PC-9 (cell line): ENCODE results near the gene PRM2. TPM values are rescaled to one million over a fixed set of nuclear protein-coding genes. Genes with fewer than 3 reads are reported as not detected.
"Not testable (repeated sequence)": the region's sequence is repeated elsewhere in the genome, so short reads cannot be mapped to it uniquely, and the experiment has no call there.

Experiments
- BruUV-seq: library from RNA; stranded (reverse); fragments of 400-500 nt; replicated peaks from 2 replicates; lab custom pipeline; 2021; lab: Mats Ljungman, UMichigan
- CTCF ChIA-PET: fragments of 300-600 bp; sonication (Branson Sonifier 250); formaldehyde crosslinking; loops from one replicate; lab custom pipeline; 2022; ENCODE audit warnings: antibody characterized with exemption; lab: Charles Lee
- POLR2A ChIA-PET: fragments of 300-600 bp; sonication (Branson Sonifier 250); formaldehyde crosslinking; loops from one replicate; lab custom pipeline; 2022; ENCODE audit warnings: antibody characterized with exemption; ENCODE audit not compliant: unreplicated experiment; lab: Charles Lee
- DNase-seq, 2 experiments: peaks; one replicate each; pipeline versions ENCODE4 v3.0.0 to v3.0.0-alpha.2; 2015 to 2022; ENCODE audit warnings: mixed read lengths in 1 of 2
- H2AFZ ChIP-seq: fragments of 200-600 bp; sonication (generic); 2 replicates; pipeline ENCODE4 v1.8.1; 2017; ENCODE audit warnings: antibody characterized with exemption
- H3F3A ChIP-seq: fragments of 200-600 bp; sonication (generic); 2 replicates; pipeline ENCODE4 v1.8.1; 2017; ENCODE audit warnings: antibody characterized with exemption, mild to moderate bottlenecking, low read depth; ENCODE audit not compliant: insufficient read depth
- H3K27ac ChIP-seq: fragments of 200-600 bp; sonication (generic); 2 replicates; pipeline ENCODE4 v1.6.1; 2016; ENCODE audit warnings: mixed run types
- H3K27me3 ChIP-seq: fragments of 200-600 bp; sonication (generic); 2 replicates; pipeline ENCODE4 v1.6.1; 2016; ENCODE audit warnings: low read depth, mixed run types; ENCODE audit not compliant: insufficient read depth
- H3K36me3 ChIP-seq: fragments of 200-600 bp; sonication (generic); 2 replicates; pipeline ENCODE4 v1.6.1; 2016; ENCODE audit warnings: low read depth, mixed run types
- H3K4me1 ChIP-seq: fragments of 200-600 bp; sonication (generic); replicated peaks from 2 replicates; pipeline ENCODE4 v1.6.1; 2016; ENCODE audit warnings: mixed run types; ENCODE audit not compliant: insufficient read depth
- H3K4me2 ChIP-seq: fragments of 200-600 bp; sonication (generic); 2 replicates; pipeline ENCODE4 v1.6.1; 2017; ENCODE audit warnings: mixed run types
- H3K4me3 ChIP-seq: fragments of 200-600 bp; sonication (generic); 2 replicates; pipeline ENCODE4 v1.6.1; 2016; ENCODE audit warnings: mixed run types
- H3K79me2 ChIP-seq: fragments of 200-600 bp; sonication (generic); 2 replicates; pipeline ENCODE4 v1.6.1; 2017; ENCODE audit warnings: low read depth, mixed run types
- H3K9me2 ChIP-seq: fragments of 200-600 bp; sonication (generic); 2 replicates; pipeline ENCODE4 v1.8.1; 2017; ENCODE audit warnings: mild to moderate bottlenecking; ENCODE audit not compliant: insufficient read depth
- H3K9me3 ChIP-seq: fragments of 200-600 bp; sonication (generic); 2 replicates; pipeline ENCODE4 v1.8.1; 2016; ENCODE audit warnings: low read depth; ENCODE audit not compliant: insufficient read depth
- H4K20me1 ChIP-seq: fragments of 200-600 bp; sonication (generic); 2 replicates; pipeline ENCODE4 v1.8.1; 2017; ENCODE audit not compliant: insufficient read depth
- EZH2 ChIP-seq: fragments of 200-600 bp; sonication (generic); IDR thresholded peaks from 2 replicates; pipeline ENCODE4 v1.8.0; 2017; ENCODE audit warnings: antibody characterized with exemption, low read depth
- intact Hi-C: fragments of 100-400 bp; cut with micrococcal nuclease; formaldehyde crosslinking; loops from one replicate; pipeline ENCODE4 v1.10.0; 2022; ENCODE audit not compliant: unreplicated experiment
- total RNA-seq: library from RNA; stranded (reverse); gene quantifications from 2 replicates; pipeline ENCODE4 v1.2.3, GENCODE V29; 2021
- TF ChIP-seq, protein P1 (sequence below): fragments of 200-600 bp; sonication (generic); conservative IDR thresholded peaks from 2 replicates; pipeline ENCODE4 v1.6.1; 2017; ENCODE audit warnings: mixed run types, antibody characterized with exemption, mild to moderate bottlenecking, moderate library complexity

The PRM2 gene
- total RNA-seq, 1 experiment from 2014 or later = not detected

DNA sequence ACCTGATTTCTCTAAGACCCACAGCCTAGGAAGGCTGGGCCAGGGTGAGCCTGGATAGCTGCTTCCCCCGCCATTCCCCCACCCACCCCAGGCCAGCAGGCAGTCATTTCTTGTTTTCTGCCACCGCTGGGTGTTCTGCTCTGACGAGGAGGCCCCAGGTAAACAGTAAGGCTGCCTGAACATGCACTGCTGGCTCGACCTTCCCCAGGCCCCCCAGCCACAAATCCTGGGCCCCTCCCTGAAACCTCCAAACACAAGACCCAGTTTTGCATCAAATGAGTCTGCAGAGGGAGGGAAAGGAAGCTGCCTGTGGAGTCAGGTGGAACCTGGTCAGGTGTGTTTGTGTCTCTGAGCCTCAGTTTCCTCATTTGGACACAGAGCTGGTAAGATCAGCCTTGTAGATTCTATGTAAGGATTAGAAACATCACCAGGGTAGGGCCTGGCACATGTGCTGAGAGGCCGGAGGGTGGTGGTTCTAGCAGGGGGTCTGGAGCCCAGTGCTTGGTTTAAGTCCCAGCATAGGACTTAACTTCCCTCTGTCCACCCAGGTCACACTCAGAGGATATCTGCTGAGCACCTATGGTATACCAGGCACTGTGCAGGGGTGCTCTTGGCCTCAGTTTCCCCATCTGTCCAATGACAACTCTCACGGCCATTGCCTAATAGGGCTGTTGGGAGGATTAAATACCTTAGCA lies 23.7 kb upstream of the PRM2 start:
- H2AFZ ChIP-seq = no peak overlapping the region
- no peaks in the 10 kb centered on the region for H3K9me3 ChIP-seq
- H4K20me1 ChIP-seq = no peaks in the 10 kb centered on the region
- no TSS peak for BruUV-seq
- ChIA-PET POLR2A (no interaction called here), CTCF (no interaction called here)
- H3K4me3 ChIP-seq = no peak overlapping the region
- TF ChIP-seq EZH2 = no peak
- TF ChIP-seq, protein P1, sequence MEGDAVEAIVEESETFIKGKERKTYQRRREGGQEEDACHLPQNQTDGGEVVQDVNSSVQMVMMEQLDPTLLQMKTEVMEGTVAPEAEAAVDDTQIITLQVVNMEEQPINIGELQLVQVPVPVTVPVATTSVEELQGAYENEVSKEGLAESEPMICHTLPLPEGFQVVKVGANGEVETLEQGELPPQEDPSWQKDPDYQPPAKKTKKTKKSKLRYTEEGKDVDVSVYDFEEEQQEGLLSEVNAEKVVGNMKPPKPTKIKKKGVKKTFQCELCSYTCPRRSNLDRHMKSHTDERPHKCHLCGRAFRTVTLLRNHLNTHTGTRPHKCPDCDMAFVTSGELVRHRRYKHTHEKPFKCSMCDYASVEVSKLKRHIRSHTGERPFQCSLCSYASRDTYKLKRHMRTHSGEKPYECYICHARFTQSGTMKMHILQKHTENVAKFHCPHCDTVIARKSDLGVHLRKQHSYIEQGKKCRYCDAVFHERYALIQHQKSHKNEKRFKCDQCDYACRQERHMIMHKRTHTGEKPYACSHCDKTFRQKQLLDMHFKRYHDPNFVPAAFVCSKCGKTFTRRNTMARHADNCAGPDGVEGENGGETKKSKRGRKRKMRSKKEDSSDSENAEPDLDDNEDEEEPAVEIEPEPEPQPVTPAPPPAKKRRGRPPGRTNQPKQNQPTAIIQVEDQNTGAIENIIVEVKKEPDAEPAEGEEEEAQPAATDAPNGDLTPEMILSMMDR = no peak
- intact Hi-C loops = loop anchor here (5.0 kb wide), 1 partner anchor 43 kb away; the partner anchor contains the start of gene SOCS1
- H3K9me2 ChIP-seq = no peaks in the 10 kb centered on the region
- H3K36me3 ChIP-seq = no peaks in the 10 kb centered on the region
- no peaks in the 10 kb centered on the region for H3K27me3 ChIP-seq
- no peaks in the 10 kb centered on the region for H3K79me2 ChIP-seq
- peaks cover 10% of the 10 kb centered on the region; the same call in 1 of the 2 replicates for H3F3A ChIP-seq
- H3K4me1 ChIP-seq = peaks cover 19% of the 10 kb centered on the region
- no peak for DNase-seq
- H3K4me2 ChIP-seq = no peak overlapping the region
- no peak overlapping the region for H3K27ac ChIP-seq

DNA sequence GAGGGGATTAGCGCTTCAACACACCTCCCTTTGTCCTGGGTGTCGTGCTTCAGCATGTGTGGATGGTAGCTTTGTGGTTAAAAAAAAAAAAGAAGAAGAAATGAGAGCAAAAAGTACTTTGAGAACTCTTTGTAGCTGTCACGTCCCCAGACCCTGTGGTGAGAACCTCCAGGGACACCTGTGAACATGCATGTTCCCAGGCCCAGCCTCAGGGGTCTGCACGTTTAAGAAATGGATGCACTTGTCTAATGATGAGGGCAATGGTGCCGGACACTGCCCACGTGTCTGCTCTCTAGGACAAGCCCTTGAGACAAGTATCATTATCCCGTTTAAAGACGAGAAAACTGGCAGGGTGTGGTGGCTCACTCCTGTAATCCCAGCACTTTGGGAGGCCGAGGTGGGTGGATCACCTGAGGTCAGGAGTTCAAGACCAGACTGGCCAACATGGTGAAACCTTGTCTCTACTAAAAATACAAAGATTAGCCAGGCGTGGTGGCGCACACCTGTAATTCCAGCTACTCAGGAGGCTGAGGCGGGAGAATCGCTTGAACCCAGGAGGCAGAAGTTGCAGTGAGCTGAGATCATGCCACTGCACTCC lies 22.8 kb upstream of the PRM2 start:
- BruUV-seq, H3F3A ChIP-seq, POLR2A ChIA-PET, H3K36me3 ChIP-seq, DNase-seq, H2AFZ ChIP-seq, H4K20me1 ChIP-seq, H3K27me3 ChIP-seq, H3K79me2 ChIP-seq, CTCF ChIA-PET, H3K9me3 ChIP-seq, H3K4me2 ChIP-seq, H3K4me3 ChIP-seq, H3K27ac ChIP-seq, H3K9me2 ChIP-seq: not testable (repeated sequence)
- H3K4me1 ChIP-seq = peaks cover 18% of the 10 kb centered on the region
- intact Hi-C loops = loop anchor here (5.0 kb wide), 1 partner anchor 42 kb away; the partner anchor contains the start of gene SOCS1

DNA sequence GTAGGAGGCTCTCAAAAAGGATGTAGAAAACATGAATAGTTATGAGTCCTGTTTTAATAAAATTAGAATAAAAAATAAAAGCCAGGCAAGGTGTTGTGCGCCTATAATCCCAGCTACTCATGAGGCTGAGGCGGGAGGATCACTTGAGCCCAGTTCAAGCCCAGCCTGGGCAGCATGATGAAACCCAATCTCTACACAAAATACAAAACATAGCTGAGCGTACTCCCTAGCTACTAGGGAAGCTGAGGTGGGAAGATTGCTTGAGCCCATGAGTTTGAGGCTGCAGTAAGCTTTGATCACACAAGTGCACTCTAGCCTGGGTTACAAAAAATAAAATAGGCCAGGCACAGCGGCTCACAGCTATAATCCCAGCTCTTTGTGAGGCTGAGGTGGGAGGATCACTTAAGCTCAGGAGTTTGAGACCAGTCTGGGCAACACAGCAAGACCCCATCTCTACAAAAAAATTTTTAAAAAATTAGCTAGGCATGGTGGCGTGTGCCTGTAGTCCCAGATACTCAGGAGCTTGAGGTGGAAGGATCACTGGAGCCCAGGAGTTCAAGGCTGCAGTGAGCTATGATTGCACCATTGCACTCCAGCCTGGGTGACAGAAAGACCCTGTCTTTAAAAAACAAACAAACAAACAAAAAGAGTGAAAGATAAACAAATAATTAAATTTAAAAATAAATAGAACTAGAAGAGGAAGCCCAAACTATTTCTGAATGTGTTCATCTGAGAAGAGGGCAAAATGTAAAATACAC lies 22.0 kb upstream of the PRM2 start:
- no peaks in the 10 kb centered on the region for H3K9me3 ChIP-seq
- H3K4me3 ChIP-seq = no peak overlapping the region
- ChIA-PET CTCF (interaction anchor here (0.6 kb wide), 3 partner anchors 58 to 314 kb away, joined by 3 to 4 read pairs (median 4); no protein-coding TSS in a partner anchor), POLR2A (interaction anchor here (0.5 kb wide), 1 partner anchor 228 kb away, joined by 14 read pairs; no protein-coding TSS in a partner anchor)
- no peak overlapping the region for H2AFZ ChIP-seq
- H3K4me2 ChIP-seq = no peak overlapping the region
- H3K27ac ChIP-seq = no peak overlapping the region
- H3F3A ChIP-seq = peaks cover 10% of the 10 kb centered on the region; the same call in 1 of the 2 replicates
- no TSS peak for BruUV-seq
- DNase-seq = no peak
- intact Hi-C loops = loop anchor here (5.0 kb wide), 1 partner anchor 41 kb away; the partner anchor contains the start of gene SOCS1
- no peaks in the 10 kb centered on the region for H3K36me3 ChIP-seq
- H3K4me1 ChIP-seq = peaks cover 13% of the 10 kb centered on the region
- no peak for TF ChIP-seq EZH2
- TF ChIP-seq, protein P1 = no peak
- H4K20me1 ChIP-seq = no peaks in the 10 kb centered on the region
- no peaks in the 10 kb centered on the region for H3K79me2 ChIP-seq
- H3K9me2 ChIP-seq = no peaks in the 10 kb centered on the region
- H3K27me3 ChIP-seq = no peaks in the 10 kb centered on the region
